GM11168 (cell line): ENCODE results near the gene INHBC.
"Not testable (repeated sequence)": the region's sequence is repeated elsewhere in the genome, so short reads cannot be mapped to it uniquely, and the experiment has no call there.

Experiments used
- in situ Hi-C: fragments of 300-500 bp; cut with MboI; formaldehyde crosslinking; loops from one replicate; pipeline ENCODE4 v1.12.0; 2022; ENCODE audit warnings: low sequenced_read_pairs; ENCODE audit not compliant: unreplicated experiment

INHBC gene

DNA sequence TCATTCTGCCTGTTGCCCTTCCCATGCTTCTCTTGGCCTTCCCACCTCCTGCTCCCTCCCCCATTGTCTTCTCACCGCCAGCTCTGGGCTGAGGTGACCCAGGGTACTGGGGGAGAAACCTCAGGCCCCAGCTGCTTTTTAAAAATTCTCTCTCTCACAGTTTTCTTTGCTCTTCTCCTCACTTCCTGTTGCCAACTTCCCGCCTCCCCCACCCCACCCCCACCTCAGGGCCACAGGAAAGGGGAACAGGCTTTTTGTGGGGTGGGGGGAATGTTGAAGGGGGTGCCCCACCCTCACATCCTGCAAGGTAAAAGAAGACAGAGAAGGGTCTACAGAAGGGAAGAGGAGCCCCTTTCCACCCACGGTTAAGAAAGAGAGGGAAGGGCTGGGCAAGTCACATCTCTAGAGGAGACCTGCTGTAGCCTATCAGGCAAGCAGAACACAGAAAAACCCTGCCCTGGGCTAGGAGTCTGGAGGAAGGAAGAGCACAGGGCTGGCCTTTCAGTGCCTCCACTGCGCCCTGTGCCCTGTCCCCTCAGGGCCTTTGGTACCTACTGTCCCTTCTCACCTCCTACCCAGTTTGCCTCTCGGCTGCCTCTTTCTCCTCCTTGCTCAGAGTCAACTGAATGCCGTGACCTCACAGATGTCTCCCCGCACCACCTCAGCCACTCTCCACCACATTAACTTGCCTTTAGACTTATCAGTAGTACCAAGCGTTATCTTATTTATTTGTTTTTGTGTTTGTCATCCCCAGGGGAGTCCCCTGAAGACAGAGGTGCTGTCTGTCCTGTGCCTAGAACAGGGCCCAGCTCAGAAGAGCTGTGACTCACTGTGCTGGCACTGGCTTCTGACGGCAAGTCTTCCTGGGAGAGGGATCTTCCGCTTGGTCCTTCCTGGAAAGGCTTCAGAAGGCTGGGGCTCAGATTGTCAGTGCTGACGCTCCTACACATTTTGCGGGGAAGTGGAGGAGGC, 43.4 kb downstream of the INHBC start:
- in situ Hi-C loops: no loop called here

DNA sequence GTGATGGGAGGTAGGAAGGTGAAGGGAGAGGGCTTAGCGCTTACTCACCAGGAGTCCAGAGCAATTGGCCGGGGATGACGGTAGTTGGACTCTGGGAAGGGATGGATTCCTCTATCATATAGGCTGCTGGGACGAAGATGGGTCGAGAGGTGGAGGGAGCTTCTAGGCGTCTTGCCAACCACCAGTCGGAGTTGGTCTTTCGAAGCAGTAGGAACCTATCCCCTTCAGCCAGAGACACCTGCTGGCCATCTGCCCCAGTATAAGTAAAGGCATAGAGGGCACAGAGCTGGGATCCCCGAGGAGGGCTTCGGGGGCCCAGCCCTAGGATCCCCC, 44.4 kb downstream of the INHBC start:
- in situ Hi-C loops: no loop called here

DNA sequence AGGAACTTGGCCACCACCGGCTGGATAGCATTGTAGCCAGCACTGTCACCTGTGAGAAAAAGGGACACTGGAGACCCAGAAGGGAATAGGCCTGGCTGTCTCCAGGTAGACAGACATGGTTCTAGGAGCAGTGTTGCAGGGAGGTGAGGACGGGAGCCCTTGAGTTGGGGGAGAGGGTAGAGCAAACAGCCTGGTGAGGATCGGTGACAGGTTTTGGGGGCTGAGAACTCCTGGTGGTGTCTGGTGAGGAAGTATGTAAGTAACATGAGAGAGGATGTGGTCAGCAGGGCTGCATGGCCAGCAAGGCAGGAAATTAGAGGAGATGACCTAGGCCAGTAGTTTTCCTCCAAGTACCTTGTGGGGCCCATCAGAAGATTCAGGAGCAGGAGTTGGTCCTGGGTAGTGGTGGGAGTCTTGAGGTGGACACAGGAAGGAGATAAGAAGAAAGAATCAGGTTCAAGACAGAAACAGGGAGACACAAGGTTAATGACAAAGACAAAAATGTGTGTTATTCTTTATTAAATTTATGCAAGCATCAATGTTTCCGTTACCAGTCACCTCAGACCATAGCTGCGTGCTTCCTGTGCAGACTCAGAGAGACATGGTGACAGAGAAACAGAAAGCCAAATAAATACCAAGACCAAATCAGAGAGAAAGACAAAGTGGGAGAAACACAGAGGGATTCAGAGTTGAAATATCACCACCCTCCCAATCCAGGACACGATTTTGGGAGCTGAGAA, 45.0 kb downstream of the INHBC start, which contains the start of gene ARHGAP9:
Gene ARHGAP9, minus strand, starts transcription at position 491 of the 740 bp plus-strand sequence. Its CDS starts 460 bp downstream, at position 31.
- in situ Hi-C loops: no loop called here

DNA sequence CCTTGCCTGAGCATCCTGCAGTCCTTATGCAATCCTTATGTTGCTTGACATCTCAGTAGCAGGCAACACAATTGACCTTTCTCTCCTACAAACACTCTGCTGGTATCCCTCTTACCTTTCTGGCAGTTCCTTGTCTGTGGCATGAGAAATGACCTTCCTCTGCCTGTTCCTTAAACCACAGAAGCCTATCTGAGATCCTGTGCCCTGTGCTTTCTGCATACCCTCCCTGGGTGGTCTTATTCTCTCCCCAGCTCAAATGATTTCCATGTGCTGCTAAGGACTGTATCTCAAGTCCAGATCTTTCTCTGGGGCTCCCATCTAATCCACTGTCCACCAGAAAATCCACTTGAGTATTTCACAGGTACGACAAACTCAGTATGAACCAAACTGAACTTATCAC, 47.1 kb downstream of the INHBC start:
- in situ Hi-C loops: no loop called here

DNA sequence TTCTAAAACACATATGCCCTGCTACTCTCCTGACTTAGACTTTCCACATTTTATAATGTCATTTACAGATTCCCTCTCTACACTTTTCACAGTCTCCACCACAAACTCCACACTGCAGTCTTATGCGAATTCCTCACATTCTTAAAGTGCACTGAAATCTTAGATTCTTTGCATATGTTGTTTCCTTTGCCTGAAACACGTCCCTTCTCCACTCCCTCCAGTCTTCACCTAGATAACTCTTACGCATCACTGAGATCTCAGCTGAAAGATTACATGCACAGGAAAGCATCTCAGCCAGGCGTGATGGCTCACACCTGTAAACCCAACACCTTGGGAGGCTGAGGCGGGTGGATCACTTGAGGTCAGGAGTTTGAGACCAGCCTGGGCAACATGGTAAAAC, 48.9 kb downstream of the INHBC start:
- in situ Hi-C loops: no loop called here

DNA sequence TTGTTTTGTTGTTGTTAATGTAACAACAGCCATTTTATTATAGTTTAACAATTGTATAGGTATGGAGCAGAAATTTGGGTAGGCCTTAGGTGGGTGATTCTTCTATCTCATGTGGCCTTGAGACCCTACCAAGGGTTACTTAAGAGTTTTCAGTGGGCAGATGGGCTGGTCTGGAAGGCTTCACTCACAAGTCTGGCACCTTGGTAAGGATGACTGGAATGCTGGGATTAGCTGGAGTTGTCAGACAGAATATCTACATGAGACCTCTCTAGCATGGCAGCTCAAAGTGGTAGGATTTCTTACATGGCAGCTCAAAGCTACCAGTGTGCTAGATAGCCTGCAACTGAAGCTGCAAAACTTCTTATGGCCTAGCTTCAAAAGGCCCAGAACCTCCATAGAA, 51.1 kb downstream of the INHBC start:
- in situ Hi-C loops: no loop called here

DNA sequence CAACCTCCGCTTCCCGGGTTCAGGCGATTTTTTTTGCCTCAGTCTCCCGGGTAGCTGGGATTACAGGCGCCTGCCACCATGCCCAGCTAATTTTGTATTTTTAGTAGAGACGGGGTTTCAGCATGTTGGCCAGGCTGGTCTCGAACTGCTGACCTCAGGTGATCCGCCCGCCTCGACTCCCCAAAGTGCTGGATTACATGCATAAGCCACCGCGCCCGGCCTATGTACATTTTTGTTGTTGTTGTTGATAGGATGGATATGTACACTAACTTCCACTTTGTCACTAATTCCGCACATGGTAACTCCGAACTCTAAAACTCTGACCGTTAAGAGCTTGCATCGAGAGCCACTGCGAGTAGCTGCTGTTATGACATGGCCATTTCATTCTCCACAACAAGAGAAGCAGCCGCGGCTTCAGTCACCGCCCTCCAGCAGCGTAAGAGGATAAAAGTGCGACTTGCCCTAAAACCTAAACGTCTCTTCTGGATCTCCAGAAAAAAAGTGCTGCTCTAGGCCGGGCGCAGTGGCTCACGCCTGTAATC, 52.5 kb downstream of the INHBC start:
- in situ Hi-C loops: no loop called here

DNA sequence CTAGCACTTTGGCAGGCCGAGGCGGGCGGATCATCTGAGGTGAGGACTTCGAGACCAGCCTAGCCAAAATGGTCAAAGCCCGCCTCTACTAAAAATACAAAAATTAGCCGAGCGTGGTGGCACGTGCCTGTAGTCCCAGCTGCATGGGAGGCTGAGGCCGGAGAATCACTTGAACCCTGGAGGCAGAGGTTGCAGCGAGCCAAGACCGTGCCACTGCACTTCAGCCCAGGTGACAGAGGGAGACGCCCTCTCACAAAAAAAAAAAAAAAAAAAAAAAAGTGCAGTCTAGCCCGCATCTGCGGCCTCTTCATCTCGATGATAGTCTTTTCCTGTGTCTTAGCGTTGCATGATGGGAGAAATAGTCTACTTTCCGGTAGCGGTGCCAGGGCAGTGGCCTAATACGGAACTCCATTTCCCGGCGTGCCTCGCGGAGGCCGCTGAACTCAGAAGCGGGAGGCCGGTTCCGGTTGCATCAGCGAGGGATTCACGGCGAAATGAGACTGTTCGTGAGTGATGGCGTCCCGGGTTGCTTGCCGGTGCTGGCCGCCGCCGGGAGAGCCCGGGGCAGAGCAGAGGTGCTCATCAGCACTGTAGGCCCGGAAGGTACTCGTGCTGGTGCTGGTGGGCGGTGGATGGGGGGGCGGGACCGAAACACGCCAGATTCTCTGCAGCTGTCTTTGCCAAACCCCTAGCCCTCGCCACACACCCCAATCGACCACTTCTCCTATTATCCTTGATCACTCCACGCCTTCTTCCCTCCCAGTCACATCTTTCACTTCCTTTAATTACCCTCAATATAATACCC, 53.2 kb downstream of the INHBC start, which contains the start of gene MARS1:
Gene MARS1, plus strand, starts transcription at position 472 of the 805 bp plus-strand sequence. Its CDS starts 23 bp downstream, at position 495.
- in situ Hi-C loops: no loop called here

DNA sequence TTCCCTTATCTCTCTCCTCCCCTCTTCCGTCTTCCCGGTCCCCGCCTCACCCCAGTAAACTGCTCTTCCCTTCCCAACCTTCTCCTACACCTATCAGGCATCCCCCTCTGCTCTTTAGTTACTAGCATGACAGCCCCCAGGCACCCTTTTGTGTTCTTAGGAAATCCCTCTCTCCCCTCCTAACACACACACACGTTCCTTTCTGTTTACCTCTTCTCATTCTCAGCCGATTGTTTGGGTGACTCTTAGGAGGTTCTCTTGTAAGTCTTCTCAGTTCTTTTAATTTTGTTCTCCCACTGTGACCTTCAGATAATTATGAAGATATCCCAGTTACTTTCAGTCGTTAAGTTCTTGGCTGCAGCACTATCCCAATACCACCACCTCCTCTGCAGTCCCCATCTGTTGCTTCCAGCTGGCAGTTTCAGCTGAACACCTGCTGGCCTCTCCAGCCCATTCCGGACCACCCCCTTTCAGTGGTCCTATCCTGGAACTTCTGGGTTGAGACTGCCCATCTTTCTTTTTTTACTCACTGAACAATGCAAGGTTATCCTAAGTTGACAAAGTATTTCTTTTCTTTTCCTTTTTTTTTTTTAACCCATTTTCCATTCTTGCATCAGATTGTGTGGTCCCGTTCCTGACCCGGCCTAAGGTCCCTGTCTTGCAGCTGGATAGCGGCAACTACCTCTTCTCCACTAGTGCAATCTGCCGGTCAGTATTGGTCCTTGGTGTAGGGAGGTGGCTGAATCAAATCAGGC, 54.0 kb downstream of the INHBC start:
- in situ Hi-C loops: no loop called here

DNA sequence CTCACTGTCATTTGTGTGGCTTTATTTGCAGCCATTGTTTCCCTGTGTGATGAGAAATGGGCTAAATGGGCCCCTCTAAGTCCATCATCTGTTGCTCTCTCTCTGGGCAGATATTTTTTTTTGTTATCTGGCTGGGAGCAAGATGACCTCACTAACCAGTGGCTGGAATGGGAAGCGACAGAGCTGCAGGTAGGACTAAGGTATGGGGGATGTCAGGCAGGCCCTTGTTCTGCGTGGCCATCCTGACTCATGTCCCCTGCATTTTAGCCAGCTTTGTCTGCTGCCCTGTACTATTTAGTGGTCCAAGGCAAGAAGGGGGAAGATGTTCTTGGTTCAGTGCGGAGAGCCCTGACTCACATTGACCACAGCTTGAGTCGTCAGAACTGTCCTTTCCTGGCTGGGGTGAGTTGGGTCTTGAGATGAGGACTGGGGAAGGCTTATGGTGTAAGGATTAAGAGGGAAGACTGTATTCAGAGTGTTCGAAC, 54.6 kb downstream of the INHBC start:
- in situ Hi-C loops: no loop called here

DNA sequence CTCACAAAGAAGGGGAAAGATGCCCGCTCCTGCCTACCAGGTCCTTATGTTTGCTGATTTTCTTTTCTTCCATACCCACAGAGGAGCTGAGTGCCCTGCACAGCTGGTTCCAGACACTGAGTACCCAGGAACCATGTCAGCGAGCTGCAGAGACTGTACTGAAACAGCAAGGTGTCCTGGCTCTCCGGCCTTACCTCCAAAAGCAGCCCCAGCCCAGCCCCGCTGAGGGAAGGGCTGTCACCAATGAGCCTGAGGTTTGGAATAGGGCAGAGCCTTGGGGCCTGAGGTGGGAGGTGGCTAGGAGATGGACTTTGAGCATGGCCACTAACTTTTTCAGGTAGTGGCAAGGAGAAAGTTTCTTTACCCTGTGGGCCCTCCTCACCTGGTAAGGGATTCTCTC, 55.5 kb downstream of the INHBC start:
- in situ Hi-C loops: no loop called here

DNA sequence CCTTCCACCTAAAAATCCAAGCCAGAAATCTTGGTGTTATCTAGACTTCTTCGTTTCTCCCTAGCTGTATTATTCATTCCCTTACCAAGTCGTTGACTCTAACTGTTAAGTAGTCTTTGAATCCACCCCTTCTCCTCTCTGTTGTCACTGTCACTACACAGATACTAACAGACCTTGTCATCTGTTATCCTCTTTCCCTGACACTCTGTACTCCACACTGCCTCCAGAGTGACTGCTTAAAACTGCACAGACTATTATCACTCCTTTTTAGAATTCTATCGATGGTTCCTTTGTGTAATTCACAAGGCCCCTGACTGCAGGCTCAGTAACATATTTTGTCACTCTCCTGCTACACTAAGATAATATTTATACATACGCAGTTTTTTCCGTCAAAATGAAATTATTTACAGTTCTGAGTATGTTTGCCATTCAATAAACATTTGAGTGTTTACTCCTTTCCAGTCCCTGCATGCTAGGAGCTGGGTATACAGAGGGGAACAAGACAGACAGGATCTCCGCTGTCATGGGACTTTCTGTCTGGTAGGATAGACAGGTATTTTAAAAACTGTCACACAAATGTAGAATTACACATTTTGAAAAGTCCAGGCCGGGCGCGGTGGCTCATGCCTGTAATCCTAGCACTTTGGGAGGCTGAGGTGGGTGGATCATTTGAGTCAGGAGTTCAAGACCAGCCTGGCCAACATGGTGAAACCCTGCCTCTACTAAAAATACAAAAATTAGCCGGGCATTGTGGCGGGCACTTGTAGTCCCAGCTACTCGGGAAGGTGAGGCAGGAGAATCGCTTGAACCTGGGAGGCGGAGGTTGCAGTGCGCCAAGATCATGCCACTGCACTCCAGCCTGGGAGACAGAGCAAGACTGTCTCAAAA, 57.1 kb downstream of the INHBC start:
- in situ Hi-C loops: no loop called here

DNA sequence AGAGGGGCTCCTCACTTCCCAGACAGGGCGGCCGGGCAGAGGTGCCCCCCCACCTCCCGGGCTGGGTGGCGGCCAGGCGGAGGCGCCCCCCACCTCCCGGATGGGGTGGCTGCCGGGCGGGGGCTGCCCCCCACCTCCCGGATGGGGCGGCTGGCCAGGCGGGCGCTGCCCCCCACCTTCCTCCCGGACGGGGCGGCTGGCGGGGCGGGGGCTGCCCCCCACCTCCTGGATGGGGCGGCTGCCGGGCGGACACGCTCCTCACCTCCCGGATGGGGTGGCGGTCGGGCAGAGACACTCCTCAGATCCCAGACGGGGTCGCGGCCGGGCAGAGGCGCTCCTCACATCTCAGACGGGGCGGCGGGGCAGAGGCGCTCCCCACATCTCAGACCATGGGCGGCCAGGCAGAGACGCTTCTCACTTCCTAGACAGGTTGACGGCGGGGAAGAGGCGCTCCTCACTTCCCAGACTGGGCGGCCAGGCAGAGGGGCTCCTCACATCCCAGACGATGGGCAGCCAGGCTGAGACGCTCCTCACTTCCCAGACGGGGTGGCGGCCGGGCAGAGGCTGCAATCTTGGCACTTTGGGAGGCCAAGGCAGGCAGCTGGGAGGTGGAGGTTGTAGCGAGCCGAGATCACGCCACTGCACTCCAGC, 60.6 kb downstream of the INHBC start:
- in situ Hi-C loops: not testable (repeated sequence)

DNA sequence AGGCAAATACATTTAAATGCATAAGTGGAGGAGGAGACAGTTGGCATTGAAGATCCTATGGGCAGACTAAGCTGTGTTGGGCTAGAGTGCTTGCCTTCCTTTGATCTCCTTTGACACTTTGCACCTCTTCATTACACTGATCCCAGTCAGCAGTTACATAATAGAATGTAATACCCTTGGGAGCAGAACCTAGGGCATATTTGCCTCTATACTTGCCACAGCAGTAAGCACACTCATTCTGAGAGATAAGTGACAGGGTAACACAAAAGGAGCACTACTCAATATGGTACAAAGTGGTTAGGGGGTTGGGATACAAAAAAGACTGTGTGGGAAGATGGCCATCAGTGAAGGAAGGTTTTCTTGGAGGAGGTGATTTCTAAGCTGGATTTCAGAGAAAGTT, 62.2 kb downstream of the INHBC start:
- in situ Hi-C loops: no loop called here

DNA sequence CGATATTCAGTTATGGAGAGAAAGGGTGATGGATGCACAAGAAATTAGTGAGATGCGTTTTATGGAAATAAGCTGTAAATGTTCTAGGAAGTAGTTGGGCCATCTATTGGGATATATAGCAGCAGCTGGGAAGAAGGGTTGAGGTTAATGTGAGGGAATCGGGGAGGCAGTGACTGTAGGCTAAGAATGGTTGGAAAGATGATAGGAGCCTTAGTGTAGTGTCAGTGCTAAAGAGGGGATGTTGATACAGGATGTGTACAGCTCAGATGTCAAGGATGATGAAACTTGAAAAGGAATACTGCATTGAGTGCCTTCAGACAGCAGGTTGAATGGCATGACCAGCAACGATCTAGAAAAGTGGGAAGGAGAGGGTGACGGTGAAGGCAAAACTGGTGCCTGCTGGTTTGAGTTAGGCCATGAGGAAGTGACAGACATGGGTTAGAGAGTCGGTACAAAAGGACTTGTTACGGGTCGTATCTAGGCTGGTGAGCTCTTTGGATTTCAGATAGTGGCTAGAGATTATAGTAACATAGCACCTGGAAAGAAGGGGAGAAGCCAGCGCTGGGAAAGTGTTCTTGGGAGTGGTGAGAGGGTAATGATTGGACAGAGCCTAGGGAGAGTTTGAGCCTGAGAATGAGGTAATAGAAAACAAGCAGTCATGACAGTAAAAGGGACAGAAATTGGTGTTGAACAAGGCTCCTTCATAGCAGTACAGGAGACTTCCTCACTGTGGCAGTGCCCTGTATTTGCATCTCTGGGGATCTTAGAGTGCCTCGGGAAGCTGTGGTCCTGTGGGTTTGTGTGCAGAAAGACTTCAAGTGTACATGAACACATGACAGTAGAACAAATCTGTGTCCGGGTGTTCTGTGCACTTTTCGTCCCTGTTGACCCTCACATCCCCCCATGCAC, 62.9 kb downstream of the INHBC start:
- in situ Hi-C loops: no loop called here

DNA sequence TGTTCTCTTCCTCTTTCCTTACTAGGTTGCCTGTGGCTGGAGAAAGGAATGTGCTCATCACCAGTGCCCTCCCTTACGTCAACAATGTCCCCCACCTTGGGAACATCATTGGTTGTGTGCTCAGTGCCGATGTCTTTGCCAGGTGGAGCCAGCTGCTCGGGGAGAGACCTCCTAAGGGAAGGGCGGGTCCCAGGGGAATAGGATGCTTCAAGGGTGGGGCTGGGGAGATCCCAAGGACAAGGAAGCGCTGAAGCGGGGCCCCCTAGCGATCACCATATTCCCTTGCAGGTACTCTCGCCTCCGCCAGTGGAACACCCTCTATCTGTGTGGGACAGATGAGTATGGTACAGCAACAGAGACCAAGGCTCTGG, 63.5 kb downstream of the INHBC start:
- in situ Hi-C loops: no loop called here

DNA sequence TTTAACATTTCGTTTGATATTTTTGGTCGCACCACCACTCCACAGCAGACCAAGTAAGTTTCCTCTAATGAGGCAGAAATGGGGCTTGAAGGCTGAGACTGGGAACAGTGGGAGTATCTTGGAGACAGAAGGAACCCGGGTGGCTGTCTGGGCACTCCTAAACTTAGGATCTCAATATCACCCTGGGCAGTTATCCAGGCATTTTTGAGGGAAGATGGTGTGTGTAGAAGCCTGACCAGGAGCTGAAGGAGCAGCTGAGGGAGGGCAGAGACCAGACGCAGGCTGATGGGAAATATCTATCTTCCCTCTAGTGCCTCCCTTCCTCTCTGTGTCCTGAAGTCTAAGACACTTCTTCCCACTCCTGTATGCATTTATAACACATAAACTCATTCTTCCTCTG, 64.0 kb downstream of the INHBC start:
- in situ Hi-C loops: no loop called here
